Amygdala (tissue), 56 donors: Measurements from ENCODE around the gene SOX15.
"Not testable (repeated sequence)": the region's sequence is repeated elsewhere in the genome, so short reads cannot be mapped to it uniquely, and the experiment has no call there.

Experiments used
- DNase-seq, 56 donors: peaks; one replicate each; lab custom pipeline; 2025; lab: John Stamatoyannopoulos, UW

SOX15 gene

DNA sequence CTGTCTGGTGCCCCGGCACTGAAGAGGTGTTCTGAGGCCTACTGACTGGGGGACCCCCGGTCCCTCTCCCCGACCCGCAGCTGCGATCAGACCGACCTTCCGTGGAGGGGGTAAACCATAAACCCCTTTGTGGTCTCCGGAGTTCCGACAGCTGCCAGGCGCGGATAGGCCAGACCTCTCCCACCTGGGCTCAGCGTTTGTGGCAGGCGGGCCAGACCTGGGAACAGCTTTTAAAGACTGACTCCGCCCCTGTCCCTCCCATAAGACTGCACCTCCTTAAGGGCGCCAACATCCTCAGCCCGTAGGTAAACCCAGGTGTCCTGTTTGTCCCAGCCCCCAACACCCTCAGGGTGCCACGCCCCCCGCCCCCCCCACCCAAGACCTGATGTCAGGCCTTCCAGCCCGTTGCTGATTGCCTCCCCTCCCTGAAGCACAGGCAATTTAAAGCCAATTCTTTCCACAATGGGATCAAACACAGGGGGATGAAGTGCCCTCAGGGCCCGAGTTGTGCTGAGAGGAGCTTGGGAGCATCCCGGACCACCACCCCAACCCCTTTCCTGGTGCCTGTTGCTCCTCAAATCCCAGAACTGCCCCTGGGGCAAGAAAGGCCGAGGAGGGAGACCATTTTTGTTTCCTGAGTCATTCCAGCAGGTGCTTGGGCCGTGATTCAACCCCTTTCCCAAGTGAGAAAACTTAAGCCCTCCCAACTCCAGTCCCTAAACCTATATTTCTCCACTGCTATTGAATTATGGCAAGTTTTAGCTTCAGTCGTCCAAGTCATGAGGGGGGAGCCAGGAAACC, at the start of gene SOX15:
Gene SOX15, minus strand, starts transcription at position 204 of the 801 bp plus-strand sequence. CDS start 418 bp downstream, outside the sequence.
- DNase-seq, result no peak

DNA sequence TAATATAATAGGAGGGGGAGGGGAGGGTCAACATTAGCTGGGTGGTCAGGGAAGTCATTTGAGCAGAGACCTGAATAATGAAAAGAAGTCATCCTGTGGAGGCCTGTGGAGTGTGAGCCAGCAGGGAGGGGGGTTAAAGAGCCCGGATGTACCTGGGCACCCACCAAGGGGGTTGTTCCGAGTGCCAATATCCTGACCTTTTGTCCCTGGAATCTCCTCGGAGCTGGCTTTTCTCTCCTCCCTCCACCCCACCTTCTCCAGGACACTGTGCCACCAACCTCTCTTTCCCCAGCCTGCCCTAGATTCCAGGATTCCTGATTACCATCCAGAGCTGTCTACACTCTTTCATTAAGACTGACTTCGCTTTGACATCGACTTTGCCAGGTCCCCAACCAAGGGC, 46.3 kb upstream of the SOX15 start:
- no peak for DNase-seq

DNA sequence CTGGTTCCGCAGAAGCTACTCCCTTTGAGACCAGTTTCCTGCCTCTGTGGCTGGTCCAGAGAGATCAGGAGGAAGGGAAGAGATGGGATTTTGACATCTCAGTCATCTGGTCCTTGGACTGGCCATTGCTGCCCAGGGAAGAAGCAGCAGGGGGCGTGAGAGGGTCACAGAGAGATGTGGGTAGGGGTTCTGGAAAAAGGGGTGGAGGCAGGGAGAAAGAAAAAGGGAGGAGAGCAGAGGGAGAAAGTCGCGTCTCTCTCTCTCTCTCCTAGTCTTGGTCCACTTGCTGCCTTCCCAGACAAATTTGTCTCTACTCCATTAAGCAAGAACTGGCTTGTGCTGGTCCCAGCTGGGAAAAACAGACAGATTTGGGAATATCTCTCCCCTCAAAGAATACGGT, 44.5 kb upstream of the SOX15 start:
- DNase-seq, result peak in 28 of 56 donors; percentile 20 to 70 (median 36)

DNA sequence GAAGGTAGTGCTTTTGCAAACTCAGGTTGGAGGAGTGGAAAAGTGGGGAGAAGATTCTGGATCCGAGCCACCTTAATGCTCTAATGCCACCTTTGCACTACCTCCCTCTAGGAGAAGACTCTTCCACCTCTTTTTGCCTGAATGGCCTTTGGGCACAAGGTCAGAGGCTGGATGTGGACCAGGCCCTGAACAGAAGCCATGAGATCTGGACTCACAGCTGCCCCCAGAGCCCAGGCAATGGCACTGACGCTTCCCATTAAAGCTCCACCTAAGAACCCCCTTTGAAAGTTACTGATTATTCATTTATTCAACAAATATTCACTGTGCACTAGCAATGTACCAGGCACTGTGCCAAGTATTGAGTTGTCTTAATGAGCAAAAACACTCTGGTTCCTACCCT, 43.2 kb upstream of the SOX15 start:
- DNase-seq, result no peak

DNA sequence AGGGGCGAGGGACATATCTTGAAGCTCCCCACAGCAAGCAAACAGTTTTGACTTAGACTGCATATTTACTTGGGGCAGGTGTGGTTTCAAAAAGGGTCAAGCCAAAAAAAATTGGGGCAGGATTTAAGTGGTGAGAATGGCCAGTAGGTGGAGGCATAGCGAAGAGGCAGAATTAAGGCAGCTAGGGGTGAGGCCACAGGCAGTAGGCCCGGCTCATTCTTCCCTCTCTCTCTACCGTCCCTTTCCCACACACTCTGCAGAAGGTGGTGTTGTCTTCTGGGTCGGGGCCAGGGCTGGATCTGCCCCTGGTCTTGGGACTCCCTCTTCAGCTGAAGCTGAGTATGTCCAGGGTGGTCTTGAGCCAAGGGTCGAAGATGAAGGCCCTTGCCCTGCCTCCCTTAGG, 42.6 kb upstream of the SOX15 start:
- DNase-seq, result peak in 4 of 56 donors; percentile 5 to 19 (median 10)

DNA sequence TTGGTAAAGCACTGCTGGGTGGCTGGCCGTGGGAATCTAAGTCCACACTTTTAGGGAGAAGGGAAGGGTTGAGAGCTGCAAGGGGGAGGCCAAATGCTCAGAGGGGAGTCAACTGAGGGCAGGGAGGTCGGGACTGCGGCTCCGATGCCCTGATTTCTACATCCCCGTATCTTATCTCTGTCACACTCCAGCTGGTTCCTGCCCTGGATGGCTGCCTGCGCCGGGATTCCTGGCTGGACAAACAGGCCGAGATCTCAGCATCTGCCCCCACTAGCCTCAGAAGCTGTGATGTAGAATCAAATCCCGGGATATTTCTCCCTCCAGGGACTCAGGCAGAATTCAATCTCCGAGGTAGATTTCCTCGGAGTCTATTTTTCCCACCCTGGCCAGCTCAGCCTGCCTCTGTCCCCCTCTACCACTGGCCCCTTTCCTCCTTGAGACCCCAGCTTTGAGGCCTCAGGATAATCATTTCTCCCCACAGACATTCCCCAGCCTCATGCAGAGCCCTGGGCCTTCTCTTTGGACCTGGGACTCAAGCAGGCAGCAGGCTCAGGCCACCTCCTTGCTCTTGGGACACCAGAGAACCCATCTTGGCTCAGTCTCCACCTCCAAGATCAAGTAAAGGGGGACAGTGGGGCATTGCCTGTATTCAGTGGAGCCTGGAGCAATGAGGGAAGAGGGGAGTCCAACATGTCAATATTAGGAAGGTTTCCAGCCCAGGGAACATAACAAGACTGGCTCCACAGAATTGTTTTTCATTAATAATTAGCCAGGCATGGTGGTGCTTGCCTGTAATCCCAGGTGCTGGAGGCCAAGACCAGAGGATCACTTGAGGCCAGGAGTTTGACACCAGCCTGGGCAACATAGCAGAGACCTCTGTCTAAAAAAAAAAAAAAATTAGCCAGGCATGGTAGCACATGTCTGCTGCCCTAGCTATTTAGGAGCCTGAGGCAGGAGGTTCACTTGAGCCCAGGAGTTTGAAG, 41.8 kb upstream of the SOX15 start:
- DNase-seq, result no peak

DNA sequence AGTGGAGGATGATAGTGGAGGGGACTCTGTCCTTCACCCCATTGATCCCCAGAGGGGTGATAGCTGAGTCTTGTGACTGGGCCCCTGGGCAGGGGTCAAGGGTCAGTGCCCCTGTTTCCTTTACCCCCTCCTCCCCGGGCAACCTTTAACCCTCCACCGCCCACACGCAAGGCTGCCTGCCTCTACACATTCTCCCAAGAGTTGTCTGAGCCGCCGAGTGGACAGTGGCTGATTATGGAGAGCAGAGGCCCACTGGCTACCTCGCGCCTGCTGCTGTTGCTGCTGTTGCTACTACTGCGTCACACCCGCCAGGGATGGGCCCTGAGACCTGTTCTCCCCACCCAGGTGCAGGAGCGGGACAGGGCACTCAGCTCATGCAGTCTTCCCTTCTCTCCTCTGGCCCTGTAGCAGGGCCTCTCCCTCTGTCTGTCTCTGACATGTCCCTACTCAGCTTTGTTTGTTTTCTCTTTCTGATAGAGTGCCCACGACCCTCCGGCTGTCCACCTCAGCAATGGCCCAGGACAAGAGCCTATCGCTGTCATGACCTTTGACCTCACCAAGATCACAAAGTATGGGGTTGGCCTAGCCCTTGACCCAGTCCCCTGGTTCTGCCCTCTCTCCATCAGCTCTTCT, 40.2 kb upstream of the SOX15 start, which contains the start of gene SHBG:
Gene SHBG, plus strand, starts transcription at position 197 of the 633 bp plus-strand sequence. Its CDS starts 38 bp downstream, at position 235.
- no peak for DNase-seq

DNA sequence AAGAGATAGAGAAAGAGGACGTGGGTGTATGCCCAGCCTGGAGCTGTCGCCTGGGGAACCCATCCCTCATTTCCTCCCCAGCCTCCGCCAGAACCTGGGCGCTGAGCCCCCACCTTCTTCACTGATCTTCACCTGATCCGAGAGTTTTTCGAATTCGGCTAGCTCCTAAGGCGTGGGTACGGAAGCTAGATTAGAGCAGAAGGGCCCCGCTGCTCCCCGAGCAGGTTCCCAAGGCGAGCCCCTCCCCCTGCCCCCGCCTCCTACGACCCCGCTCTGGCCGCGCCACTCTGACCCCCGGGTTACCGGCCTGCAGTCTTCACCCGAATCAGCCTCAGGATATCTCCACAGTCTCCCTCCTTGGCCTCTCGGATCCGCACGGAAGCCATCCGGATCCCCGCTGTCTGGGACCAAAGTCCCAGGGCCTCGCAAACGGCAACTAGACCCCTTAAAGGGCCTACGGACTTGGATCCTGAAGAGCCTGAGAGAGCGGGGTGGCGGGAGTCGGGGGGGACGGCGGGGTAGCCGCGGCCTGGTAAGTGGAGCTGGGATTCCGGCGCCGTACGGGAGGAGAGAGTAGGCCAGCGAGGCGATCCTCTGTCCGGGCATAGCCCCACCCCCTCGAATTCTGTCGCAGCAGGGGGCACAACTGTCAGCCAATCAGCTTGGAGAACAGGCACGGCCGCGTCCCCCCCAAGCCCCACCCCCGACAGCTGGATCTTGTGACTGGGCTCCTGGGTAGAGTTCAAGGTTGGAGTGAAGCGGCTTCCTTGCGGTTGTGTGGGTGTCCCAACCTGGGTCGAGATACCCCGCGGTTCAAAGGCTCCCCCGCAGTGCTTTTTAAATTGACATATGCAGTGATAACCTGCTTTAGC, 37.6 kb upstream of the SOX15 start, which contains the start of gene SAT2:
Gene SAT2, minus strand, starts transcription at position 572 of the 872 bp plus-strand sequence. Its CDS starts 186 bp downstream, at position 386.
- peak in 55 of 56 donors; percentile 70 to 96 (median 90) for DNase-seq

DNA sequence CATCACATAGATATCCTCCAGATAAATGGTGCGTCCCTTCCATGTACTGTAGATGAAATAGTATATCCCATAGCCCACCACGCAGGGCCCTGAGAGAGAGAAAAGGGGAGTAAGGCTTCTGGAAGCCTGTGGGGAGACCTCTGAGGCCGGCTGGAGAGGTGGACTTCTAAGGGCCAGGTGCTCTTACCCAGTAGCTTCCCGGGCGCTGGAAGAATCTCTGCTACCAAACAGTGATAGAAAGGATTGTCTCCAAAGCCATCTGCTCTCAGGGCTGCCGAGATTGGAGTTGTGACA, 37.0 kb upstream of the SOX15 start:
- no peak for DNase-seq

DNA sequence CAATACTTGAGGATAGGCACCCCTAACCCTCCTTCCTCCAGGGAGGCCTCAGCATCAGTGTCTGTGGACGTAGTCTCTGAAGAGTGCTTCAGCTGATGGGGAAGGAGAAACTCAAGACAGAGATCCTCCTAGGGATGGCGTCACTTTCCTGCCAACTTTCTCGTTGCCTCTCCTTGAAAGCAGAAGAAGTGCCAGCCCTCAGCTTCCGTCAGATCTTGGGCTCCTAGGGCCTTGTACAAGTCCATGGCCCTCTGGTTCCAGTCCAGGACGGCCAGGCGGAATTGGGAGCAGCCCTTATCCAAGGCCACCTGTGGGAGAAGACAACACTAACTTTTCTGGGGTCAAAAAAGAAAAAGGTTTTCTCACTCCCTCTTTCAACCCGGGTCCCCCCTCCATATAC, 36.4 kb upstream of the SOX15 start:
- peak in 5 of 56 donors; percentile 4 to 42 (median 7) for DNase-seq

DNA sequence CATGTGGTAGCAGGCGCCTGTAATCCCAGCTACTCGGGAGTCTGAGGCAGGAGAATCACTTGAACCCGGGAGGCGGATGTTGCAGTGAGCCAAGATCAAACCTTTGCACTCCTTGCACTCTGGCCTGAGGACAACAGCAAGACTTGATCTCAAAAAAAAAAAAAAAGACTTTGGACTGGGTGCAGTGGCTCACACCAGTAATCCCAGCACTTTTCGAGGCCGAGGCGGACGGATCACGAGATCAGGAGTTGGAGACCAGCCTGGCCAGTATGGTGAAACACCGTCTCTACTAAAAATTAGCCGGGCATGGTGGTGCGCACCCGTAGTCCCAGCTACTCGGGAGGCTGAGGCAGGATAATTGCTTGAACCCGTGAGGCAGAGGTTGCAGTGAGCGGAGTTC, 35.9 kb upstream of the SOX15 start:
- DNase-seq, result not testable (repeated sequence)

DNA sequence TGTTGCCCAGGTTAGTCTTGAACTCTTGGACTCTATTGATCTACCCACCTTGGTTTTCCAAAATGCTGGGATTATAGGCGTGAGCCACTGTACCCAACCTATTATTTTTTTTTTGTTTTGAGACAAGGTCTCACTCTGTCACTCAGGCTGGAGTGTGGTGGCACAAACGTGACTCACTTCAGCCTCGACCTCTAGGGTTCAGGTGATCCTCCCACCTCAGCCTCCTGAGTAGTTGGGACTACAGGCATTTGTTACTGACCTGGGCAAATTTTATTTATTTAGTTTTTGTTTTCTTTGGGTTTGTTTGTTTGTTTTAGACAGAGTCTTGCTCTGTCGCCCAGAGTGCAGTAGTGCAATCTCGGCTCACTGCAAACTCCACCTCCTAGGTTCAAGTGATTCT, 33.8 kb upstream of the SOX15 start:
- DNase-seq, result no peak

DNA sequence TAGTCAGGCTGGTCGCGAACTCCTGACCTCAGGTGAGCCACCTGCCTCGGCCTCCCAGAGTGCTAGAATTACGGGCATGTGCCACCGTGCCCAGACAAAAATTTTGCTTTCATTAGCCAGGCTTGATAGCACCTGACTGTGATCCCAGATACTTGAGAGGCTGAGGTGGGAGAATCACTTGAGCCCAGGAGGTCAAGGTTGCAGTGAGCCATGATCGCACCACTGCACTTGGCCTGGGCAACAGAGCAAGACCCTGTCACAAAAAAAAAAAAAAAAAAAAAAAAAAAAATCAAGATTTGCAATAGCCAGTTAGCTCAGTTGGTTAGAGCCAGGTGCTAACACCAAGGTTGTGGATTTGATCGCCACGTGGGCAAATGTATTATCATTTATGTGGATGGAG, 30.9 kb upstream of the SOX15 start:
- DNase-seq, result no peak

DNA sequence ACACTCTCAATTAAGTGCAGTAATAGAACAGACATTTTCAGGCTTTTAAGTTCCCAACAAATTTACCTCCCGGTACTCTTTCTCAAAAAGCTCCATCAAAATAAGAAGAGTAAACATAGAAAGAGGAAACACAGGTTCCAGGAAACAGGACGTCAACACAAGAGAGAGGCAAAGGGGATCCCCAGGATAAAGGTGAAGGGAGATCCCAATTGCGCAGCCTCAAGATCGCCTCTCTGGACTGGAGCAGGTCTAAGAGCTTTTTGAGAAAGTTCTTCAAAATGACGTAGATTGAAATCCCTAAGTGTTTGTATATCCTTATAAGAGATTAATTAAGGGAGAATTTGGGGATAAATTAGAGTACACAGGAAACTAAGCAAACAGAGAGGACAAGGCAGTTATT, 28.7 kb upstream of the SOX15 start:
- DNase-seq, result no peak

DNA sequence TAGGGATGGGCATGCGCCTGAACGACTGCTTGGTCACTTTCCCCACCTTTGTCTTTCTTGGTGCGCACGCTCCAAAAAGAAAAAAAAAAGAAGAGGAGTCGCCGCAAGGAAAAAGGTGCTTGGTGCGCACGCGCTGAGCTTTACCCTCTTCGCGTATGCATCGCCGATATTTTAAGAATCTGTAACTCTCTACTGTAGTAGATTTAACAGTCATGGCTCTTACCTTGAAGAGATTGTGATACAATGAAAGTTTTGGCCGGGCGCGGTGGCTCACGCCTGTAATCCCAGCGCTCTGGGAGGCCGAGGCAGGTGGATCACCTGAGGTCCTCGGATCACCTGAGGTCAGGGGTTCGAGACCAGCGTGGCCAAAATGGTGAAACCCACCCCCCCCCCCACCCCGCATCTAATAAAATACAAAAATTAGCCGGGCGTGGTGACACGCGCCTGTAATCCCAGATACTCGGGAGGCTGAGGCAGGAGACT, 25.4 kb upstream of the SOX15 start:
- DNase-seq, result no peak

DNA sequence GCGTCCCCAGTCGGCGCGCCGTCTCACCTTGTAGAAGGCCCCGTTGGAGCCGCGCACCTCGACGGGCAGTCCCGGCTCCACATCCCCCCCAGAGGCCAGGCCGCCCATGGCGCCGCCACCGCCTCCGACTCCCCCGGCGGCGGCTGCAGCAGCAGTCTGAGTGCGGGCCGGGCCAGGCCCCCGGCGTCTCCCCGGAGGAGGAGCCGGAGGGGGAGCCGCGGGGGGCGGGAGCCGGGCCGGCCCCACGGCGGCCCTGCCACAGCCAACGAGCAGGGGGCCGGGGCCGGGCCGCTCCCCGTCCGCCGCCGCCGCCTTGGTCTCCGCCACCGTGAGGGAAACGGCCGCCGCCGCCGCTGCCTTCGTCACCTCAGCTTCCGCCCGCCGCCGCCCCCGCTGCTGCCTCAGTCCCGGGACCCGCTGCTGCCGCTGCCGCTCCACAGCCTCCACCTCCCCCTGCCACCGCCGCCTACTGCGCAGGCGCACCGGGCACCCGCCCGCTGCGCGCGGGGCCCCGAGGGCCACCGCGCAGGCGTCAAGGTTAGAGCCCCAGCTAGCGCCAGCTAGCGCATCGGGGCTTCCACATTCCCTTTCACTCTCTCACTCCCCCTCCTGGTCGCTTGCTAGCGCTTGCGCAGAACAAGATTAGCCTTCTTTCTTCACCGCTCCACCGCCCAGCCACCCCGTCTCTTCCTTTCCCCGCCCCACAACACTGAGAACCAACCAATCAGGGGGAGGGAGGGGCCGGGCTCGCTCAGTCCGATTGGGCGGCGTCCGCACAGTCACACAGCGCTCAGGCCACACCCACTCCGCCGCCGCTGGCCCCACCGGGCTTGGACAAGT, 24.8 kb upstream of the SOX15 start, which contains the start of gene FXR2:
Gene FXR2, minus strand, starts transcription at position 473 of the 840 bp plus-strand sequence. Its CDS starts 365 bp downstream, at position 108.
- DNase-seq, result peak; percentile 91 to 100 (median 99)

DNA sequence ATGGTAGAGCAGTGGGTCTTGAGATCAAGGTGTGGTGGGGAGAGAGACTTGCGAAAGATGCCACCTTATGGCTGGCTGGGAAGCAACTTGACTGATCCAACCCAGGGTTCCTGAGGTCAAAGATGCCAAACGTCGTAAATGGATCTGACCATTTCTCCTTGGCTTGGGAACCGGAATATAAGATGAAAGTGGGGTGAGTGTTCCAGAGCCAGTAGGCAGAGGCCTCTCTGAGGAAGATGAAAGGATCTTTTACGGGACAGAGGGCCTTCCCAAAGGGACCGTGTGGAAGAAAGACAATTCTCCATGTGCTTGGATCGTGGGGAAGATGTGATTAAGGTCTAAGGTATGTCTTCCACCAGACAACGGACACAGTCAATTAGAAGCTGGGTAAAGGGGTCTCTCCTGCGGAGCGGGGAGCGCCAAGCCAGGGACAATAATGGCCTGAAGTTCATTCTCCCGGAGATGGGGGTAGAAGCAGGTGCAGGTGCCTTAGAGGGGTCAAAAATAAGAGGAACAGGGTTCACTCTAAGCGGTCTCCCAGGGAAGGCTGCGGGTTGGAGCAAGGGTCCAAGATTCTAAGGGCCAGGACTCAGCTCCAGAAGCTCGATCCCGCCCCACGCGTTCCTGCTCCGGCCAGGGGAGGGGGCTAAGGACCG, 24.0 kb upstream of the SOX15 start:
- DNase-seq, result peak in 1 of 56 donors; percentile 39

DNA sequence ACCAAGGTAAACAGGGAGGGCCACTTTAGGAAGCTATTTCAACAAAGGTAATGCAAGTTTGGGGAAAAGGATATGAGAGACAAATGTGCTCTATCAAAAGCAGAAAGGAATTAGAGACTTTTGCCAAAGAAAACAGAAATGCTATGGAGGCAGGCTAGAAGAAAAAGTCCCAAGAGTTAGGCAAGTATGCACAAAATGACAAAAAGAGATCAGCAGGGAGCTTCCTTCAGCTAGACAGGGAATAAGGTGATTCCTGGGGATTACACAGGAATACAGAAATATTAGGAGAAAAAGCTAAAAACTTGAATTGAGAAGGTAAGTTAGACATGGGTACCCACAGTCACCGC, 22.4 kb upstream of the SOX15 start:
- DNase-seq, result no peak
